Ishikawa (cell line): ENCODE data around the gene METTL8.

ENCODE experiments used
- CEBPB ChIP-seq: IDR thresholded peaks from 2 replicates; pipeline ENCODE4 v1.6.1; 2012
- CREB1 ChIP-seq: IDR thresholded peaks from 2 replicates; pipeline ENCODE4 v1.6.1; 2012; ENCODE audit warnings: low read depth
- EP300 ChIP-seq: IDR thresholded peaks from 2 replicates; pipeline ENCODE4 v1.6.1; 2012; ENCODE audit warnings: borderline replicate concordance
- FOXM1 ChIP-seq: IDR thresholded peaks from 2 replicates; pipeline ENCODE4 v1.6.1; 2012; ENCODE audit warnings: low read depth, borderline replicate concordance
- NFIC ChIP-seq: IDR thresholded peaks from 2 replicates; pipeline ENCODE4 v1.6.1; 2012
- RAD21 ChIP-seq: IDR thresholded peaks from 2 replicates; pipeline ENCODE4 v1.6.1; 2012; ENCODE audit warnings: low read depth
- TAF1 ChIP-seq: IDR thresholded peaks from 2 replicates; pipeline ENCODE4 v1.6.1; 2012; ENCODE audit warnings: low read depth, mild to moderate bottlenecking
- TCF12 ChIP-seq: IDR thresholded peaks from 2 replicates; pipeline ENCODE4 v1.6.1; 2012; ENCODE audit warnings: low read depth
- ZBTB7A ChIP-seq: IDR thresholded peaks from 2 replicates; pipeline ENCODE4 v1.6.1; 2012; ENCODE audit warnings: low read depth
- TF ChIP-seq, protein P1 (sequence below): IDR thresholded peaks from 2 replicates; pipeline ENCODE4 v1.6.1; 2012; ENCODE audit warnings: low read depth, mild to moderate bottlenecking
- TF ChIP-seq, protein P2 (sequence below): IDR thresholded peaks from 2 replicates; pipeline ENCODE4 v1.6.1; 2012
- TF ChIP-seq, protein P3 (sequence below): IDR thresholded peaks from 2 replicates; pipeline ENCODE4 v1.6.1; 2012

GRCh38 chr2:171402906-171403580 is 30.7 kb downstream of the METTL8 start:
- TF ChIP-seq, protein P1, sequence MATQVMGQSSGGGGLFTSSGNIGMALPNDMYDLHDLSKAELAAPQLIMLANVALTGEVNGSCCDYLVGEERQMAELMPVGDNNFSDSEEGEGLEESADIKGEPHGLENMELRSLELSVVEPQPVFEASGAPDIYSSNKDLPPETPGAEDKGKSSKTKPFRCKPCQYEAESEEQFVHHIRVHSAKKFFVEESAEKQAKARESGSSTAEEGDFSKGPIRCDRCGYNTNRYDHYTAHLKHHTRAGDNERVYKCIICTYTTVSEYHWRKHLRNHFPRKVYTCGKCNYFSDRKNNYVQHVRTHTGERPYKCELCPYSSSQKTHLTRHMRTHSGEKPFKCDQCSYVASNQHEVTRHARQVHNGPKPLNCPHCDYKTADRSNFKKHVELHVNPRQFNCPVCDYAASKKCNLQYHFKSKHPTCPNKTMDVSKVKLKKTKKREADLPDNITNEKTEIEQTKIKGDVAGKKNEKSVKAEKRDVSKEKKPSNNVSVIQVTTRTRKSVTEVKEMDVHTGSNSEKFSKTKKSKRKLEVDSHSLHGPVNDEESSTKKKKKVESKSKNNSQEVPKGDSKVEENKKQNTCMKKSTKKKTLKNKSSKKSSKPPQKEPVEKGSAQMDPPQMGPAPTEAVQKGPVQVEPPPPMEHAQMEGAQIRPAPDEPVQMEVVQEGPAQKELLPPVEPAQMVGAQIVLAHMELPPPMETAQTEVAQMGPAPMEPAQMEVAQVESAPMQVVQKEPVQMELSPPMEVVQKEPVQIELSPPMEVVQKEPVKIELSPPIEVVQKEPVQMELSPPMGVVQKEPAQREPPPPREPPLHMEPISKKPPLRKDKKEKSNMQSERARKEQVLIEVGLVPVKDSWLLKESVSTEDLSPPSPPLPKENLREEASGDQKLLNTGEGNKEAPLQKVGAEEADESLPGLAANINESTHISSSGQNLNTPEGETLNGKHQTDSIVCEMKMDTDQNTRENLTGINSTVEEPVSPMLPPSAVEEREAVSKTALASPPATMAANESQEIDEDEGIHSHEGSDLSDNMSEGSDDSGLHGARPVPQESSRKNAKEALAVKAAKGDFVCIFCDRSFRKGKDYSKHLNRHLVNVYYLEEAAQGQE, result no peak
- TF ChIP-seq EP300 (no peak), TAF1 (no peak), RAD21 (no peak), FOXM1 (no peak), CEBPB (no peak), CREB1 (no peak), TCF12 (no peak), NFIC (no peak), ZBTB7A (no peak)
- TF ChIP-seq, protein P2, sequence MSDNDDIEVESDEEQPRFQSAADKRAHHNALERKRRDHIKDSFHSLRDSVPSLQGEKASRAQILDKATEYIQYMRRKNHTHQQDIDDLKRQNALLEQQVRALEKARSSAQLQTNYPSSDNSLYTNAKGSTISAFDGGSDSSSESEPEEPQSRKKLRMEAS, result no peak
- TF ChIP-seq, protein P3, sequence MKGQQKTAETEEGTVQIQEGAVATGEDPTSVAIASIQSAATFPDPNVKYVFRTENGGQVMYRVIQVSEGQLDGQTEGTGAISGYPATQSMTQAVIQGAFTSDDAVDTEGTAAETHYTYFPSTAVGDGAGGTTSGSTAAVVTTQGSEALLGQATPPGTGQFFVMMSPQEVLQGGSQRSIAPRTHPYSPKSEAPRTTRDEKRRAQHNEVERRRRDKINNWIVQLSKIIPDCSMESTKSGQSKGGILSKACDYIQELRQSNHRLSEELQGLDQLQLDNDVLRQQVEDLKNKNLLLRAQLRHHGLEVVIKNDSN, result no peak
